GM18870 (cell line): ENCODE measurements around the gene ZNF385B.
"Not testable (repeated sequence)": the region's sequence is repeated elsewhere in the genome, so short reads cannot be mapped to it uniquely, and the experiment has no call there.

Experiments
- ATAC-seq: cut with Tn5 transposase; IDR thresholded peaks from one replicate; pipeline ENCODE4 v1.9.1; 2021; ENCODE audit warnings: moderate library complexity; ENCODE audit not compliant: unreplicated experiment

The ZNF385B gene

GRCh38 chr2:179645047-179645446 is 216.4 kb downstream of the ZNF385B start:
- ATAC-seq, result no peak

GRCh38 chr2:179642462-179642861 is 218.9 kb downstream of the ZNF385B start:
- ATAC-seq, result no peak

DNA sequence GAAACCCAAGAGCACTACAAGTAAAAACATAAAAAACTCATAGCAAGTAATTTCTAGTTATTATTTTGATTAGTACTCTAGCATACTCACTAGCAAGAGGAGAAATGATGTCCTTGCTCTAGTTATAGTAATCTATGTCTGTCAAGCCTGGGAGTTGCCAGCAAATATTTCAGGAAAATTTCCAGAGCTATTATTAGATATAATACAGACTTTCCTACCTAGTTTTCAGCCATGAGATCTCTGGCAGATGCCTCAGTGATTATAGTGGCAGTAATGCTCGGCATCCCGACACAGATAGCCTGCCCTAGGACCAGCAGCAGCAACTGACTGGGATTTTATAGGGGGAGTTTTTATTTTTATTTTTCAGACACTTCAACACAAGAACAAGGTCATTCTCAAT is 224.4 kb downstream of the ZNF385B start:
- ATAC-seq, result no peak

DNA sequence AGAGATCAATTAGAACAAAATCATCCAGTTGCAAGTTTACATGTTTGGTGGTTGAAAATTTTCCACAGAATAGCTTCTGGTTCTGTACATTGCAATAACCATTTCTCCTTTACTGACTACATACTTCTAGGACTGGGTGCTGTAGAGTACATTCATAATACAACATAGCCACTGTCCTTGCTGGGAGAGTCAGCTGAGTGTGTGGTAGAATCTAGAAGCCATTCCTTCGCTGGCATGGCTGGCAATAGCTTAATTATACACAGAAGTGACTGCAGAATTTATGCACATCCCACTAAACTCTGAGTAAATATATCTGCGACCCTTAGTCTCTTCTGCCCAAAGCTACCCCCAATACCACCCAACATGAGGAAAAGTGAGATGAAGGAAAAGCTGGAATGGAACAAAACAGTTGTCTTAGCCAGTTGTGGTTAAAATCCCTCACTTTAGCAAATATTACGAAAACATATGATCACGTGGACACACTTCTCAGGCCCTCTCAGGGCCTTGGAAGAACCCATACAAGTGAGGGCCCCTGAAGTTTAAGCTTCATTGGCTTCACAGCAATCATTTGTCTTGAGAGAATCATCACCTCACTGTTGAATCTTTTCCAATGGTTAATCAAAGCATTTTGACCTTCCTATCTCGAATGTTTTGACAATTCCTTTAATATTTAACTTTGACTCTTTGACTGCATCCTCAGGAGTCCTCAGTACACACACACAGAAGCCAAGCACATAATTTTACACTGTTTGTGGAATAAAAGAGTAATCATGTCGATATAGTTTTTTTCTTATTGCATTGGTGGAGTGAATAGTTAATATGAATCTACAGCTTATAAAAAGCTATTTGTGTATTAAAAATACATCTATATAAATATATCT is 225.1 kb downstream of the ZNF385B start:
- ATAC-seq, result no peak

DNA sequence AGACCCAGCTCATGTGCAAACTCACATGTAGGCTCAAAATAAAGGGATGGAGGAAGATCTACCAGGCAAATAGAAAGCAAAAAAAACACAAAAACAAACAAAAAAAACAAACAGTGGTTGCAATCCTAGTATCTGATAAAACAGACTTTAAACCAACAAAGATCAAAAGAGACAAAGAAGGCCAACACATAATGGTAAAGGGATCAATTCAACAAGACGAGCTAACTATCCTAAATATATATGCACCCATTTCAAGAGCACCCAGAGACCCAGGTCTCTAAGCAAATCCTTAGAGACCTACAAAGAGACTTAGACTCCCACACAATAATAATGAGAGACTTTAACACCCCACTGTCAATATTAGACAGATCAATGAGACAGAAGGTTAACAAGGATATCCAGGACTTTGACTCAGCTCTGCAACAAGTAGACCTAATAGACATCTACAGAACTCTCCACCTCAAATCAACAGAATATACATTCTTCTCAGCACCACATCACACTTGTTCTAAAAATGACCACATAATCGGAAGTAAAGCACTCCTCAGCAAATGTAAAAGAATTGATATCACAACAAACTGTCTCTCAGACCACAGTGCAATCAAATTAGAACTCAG is 229.5 kb downstream of the ZNF385B start:
- ATAC-seq, result not testable (repeated sequence)

DNA sequence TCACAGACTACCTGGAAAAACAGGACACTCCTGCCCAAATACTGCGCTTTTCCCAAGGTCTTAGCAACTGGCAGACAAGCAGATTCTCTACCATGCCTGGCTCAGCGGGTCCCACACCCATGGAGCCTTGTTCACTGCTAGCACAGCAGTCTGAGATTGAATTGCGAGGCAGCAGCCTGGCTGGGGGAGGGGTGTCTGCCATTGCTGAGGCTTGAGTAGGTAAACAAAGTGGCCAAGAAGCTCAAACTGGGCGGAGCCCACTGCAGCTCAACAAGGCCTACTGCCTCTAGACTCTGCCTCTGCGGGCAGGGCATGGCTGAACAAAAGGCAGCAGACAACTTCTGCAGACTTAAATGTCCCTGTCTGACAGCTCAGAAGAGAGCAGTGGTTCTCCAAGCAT is 231.6 kb downstream of the ZNF385B start:
- not testable (repeated sequence) for ATAC-seq

DNA sequence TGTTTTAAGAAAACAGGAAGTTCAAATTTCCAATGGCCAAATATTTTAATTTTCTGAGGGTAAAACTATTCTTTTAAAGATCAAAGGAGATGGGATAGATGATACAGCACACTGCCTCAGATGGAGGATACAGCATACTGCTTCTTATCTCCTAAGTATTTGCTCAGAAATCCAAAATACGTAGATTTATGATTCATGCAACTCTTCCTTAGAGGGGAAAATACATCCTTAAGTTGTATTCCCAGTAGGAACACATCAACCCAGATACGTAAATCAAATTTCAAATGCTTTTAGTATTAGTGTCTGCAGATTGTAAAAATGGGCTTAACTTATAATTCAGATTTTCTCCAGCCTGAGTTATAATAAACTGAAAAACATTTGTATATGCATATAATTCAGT is 235.2 kb downstream of the ZNF385B start:
- ATAC-seq, result no peak

DNA sequence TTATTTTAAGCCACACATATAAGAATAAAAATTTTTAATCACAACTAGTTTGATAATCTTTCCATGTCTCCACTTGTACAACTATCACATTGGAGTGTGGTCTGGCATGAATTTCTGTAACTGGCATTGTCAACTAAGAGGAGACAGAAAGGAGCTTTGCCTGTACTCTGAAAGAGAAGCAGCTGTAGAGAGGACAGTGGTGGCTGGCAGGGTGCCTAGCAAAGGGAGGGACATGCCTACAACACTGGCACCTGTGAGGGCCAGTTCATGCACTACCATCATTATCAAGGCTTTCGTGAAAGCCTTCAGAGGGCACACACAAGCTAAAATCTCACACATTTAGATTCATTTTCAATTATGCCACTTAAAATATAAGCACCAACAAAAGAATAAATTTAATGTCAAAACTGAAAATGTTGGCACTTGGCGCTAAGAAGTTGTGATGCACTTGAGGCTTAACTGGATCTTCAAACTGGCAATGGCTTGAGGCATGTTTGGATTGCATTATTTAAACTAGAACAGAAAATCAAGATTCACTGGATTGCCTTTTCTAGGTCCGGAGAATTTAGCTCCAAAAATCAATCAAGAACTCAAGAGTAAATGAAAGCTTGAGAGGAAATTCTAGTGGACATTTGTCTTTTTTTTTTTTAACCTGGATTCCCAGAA is 238.6 kb downstream of the ZNF385B start:
- no peak for ATAC-seq

- no peak for ATAC-seq
Measured at GRCh38 chr2:179622112-179622511, 239.3 kb downstream of the ZNF385B start.

DNA sequence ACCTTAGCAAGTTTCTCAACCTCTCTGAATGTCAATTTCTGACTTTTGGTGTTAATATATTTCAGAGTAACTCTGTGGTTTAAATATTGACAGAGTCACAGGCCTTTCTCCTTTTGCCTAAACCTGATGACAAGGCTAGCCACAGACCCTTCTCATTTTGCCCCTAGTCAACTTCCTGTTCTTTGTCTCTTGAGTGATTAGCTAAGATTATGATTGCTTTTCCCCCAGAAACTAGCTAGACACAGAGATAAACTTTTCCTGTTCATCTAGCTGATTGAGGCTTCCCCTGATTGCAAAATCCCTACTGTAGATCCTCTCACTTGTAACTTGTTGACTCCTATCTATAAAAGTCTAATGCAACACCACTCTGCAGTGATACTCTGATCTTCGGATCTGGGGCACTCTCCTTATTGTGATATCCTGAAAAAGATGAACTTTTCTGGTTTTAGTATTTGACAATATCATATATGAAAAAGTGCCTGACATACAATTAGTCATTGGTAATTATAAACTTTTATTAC is 241.4 kb downstream of the ZNF385B start:
- ATAC-seq, result no peak

- no peak for ATAC-seq
Measured at GRCh38 chr2:179614121-179614520, 247.3 kb downstream of the ZNF385B start.

DNA sequence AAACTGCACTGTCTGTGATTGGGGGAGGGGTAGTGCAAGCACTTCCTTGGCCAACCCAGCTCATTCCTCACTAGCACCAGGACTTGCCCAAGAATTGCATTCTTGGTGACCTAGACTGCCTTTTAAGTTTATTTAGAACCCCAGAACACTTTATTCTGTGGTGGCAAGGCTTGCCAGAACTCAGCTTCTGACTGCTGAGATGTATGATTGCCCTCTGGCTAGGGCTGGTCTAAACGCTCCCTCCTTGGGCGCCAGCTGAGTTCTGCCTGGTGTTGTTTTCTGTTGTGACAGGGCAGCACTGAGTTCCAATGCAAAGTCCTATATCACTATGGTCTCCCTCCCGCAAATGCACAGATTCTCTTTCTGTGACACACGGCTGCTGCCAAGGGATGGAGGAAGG is 247.7 kb downstream of the ZNF385B start:
- no peak for ATAC-seq

DNA sequence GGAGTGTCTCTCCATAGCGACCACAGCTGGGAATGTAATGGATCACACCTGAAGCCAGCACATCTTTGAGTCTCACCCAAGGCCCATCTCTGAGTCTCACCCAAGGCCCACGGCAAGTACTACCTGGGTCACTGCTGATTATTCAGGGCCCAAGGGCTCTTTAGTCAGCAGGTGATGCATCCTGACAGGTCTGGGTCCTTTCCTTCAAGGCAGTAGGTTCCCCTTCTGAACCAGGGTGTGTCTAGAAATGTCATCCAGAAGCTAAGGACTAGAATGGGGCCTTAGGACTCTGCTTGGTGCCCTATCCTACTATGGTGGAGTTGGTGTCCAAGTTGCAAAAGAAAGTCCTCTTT is 248.1 kb downstream of the ZNF385B start:
- ATAC-seq, result no peak

DNA sequence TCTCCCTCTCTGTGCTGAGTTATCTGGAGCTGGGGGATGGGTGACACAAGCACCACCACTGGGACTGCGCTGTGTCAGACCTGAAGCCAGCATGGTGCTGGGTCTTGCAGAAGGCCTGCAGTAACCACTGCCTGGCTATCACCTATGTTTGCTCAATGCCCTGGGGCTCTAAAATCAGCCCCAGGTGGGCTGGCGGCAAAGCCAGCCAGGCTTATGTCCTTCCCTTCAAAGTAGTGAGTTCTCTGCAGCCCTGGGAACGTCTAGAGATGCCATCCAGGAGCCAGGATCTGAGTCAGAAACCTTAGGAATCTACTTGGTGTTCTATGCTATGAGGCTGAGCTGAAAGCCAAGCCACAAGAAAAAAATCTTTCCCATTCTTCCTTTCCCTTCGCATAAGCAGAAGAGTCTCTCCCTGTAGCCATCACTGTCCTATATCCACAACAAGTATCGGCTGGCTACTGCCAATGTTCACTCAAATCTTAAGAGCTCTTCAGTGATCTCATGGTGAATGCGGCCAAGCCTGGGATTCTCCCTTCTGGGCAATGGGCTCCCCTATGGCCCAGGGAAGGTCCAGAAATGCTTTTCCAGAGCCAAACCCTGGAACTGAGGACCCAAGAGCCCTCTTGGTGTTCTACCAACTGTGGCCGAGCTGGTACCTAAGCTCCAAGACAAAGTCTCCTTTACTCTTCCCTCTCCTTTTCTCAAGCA is 248.7 kb downstream of the ZNF385B start:
- no peak for ATAC-seq

DNA sequence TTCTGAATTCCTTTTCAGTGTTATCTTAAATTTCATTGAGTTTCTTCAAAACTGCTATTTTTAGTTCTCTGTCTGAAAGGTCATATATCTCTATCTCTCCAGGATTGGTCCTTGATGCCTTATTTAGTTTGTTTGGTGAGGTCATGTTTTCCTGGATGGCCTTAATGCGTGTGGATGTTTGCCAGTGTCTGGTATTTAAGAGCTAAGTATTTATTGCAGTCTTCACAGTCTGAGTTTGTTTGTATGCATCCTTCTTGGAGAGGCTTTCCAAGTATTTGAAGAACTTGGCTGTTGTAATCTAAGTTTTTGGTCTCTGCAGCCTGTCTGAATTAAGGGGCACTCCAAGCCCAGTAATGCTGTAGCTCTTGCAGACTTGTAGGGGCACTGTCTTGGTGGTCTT is 249.3 kb downstream of the ZNF385B start:
- ATAC-seq, result no peak

DNA sequence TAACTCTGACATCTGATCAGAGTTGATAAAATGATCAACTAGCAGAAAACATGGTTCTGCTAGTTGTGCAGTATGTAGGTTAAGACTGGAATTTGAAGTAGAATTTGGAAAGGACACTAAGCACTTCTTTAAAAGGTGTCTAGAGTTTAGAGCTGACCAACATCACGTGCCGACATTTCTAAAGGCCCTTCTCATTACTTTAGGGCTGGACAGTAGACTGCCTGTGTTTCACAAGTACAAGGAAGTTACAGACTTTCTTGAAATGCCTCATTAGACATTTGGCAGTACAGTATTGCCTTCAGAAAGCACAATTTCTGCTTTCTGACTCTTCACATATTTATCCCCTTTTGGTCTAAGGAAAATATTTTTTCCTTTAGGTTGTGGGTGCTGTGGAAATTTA is 255.3 kb downstream of the ZNF385B start:
- ATAC-seq, result no peak

DNA sequence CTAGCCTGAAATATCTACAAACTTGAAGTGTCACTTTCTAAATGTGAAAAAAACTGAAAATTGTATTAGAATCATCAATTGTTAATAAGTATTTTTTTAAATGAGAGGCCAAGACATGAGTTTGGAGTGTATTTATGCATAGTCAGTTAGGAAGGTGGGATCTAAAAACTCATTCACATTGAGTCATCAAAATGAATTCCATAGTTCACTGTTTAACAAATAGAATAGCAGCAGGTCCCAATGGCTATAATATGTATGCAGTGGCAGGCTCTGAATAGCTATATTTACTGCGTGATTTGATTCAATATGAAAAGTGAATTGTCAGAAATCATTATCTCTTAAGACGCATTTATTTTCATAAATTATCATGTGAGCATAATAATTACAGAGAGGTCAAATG is 256.1 kb downstream of the ZNF385B start:
- ATAC-seq, result no peak

GRCh38 chr2:179604598-179604997 is 256.8 kb downstream of the ZNF385B start:
- no peak for ATAC-seq

DNA sequence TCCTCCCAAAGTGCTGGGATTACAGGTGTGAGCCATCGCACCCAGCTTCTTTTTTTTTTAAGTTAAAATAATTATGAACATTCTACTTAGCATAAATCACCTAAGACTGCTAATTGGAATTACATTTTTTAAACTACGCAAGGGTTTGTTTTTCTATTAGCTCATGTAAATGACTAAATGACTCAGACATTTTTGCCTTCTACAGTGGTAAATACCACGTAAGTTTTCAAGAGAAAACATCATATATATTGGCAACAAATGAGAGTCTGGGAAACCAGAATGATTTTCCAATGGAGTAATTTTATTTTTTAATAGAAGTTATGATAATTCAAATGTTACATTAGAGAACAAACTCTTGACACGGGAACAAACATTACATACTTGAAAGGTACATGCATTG is 259.0 kb downstream of the ZNF385B start:
- ATAC-seq, result no peak

GRCh38 chr2:179596018-179596417 is 265.4 kb downstream of the ZNF385B start:
- no peak for ATAC-seq

DNA sequence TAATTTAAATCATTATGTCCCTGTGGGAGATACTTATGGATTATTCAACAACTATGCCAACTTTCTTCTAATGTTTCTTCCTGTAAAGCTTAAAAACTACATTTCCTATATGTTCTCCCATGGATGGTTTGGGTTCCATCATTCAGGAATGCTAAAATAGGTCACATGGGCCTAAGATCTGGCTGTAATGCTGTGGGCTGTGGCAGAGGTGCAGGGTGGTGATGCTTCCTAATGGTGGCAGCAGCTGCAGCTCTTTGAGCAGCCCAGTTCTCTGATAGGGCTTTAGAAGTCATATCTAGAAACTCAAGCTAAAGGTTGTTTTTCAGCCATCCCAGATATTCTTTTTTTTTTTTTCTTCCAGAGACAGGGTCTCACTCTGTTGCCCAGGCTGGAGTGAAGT is 266.1 kb downstream of the ZNF385B start:
- no peak for ATAC-seq
